Calu3 (cell line): Measurements from ENCODE around the gene SLC15A1. TPM values are rescaled to one million over a fixed set of nuclear protein-coding genes. Genes with fewer than 3 reads are reported as not detected.

Experiments
- BruUV-seq: library from RNA; stranded (reverse); fragments of 400-500 nt; replicated peaks from 2 replicates; lab custom pipeline; 2021; lab: Mats Ljungman, UMichigan
- CTCF ChIA-PET: fragments of 300-600 bp; sonication (Branson Sonifier 250); formaldehyde crosslinking; loops from one replicate; lab custom pipeline; 2022; ENCODE audit warnings: antibody characterized with exemption; lab: Charles Lee
- DNase-seq: peaks from one replicate; pipeline ENCODE4 v3.0.0; 2022
- H3K27ac Mint-ChIP-seq: one replicate; pipeline ENCODE4 v1.8.0; 2022; ENCODE audit warnings: mixed read lengths; ENCODE audit not compliant: unreplicated experiment
- H3K27me3 Mint-ChIP-seq: one replicate; pipeline ENCODE4 v1.8.0; 2022; ENCODE audit warnings: mixed read lengths; ENCODE audit not compliant: unreplicated experiment
- H3K36me3 Mint-ChIP-seq: one replicate; pipeline ENCODE4 v1.8.0; 2022; ENCODE audit warnings: mild to moderate bottlenecking, moderate library complexity, mixed read lengths; ENCODE audit not compliant: insufficient read depth, unreplicated experiment
- H3K4me1 Mint-ChIP-seq: one replicate; pipeline ENCODE4 v1.8.0; 2022; ENCODE audit warnings: mild to moderate bottlenecking, low read depth, mixed read lengths; ENCODE audit not compliant: unreplicated experiment
- H3K4me3 Mint-ChIP-seq: one replicate; pipeline ENCODE4 v1.8.0; 2022; ENCODE audit warnings: mild to moderate bottlenecking, low read depth, moderate library complexity, mixed read lengths; ENCODE audit not compliant: unreplicated experiment
- H3K9me3 Mint-ChIP-seq: one replicate; pipeline ENCODE4 v1.8.0; 2022; ENCODE audit warnings: low read depth, mixed read lengths; ENCODE audit not compliant: unreplicated experiment
- CTCF ChIP-seq: fragments of 200-600 bp; IDR thresholded peaks from one replicate; pipeline ENCODE4 v1.8.0; 2022; ENCODE audit warnings: antibody characterized with exemption; ENCODE audit not compliant: unreplicated experiment
- intact Hi-C: fragments of 100-400 bp; cut with micrococcal nuclease; formaldehyde crosslinking; loops from one replicate; pipeline ENCODE4 v1.10.0; 2022; ENCODE audit not compliant: unreplicated experiment
- total RNA-seq: library from RNA; stranded (reverse); gene quantifications from 2 replicates; pipeline ENCODE4 v1.2.3, GENCODE V29; 2022

SLC15A1 gene
- total RNA-seq, 1 experiment from 2014 or later = 0.99 TPM

GRCh38 chr13:98785405-98785804, 32.9 kb upstream of the SLC15A1 start:
- H3K4me1 Mint-ChIP-seq = no peaks in the 10 kb centered on the region

GRCh38 chr13:98784666-98785065, 32.2 kb upstream of the SLC15A1 start:
- Mint-ChIP-seq H3K27ac (no peak overlapping the region), H3K9me3 (no peaks in the 10 kb centered on the region), H3K4me3 (no peak overlapping the region), H3K4me1 (no peaks in the 10 kb centered on the region), H3K36me3 (no peaks in the 10 kb centered on the region), H3K27me3 (peaks cover 26% of the 10 kb centered on the region)
- no peak for DNase-seq
- TF ChIP-seq CTCF = no peak
- intact Hi-C loops = no loop called here
- CTCF ChIA-PET = no interaction called here
- no TSS peak for BruUV-seq

More at GRCh38 chr13:98785405-98785804, 32.9 kb upstream of the SLC15A1 start:
- Mint-ChIP-seq H3K9me3 (no peaks in the 10 kb centered on the region), H3K36me3 (no peaks in the 10 kb centered on the region), H3K4me3 (no peak overlapping the region), H3K27me3 (peaks cover 26% of the 10 kb centered on the region), H3K27ac (no peak overlapping the region)
- intact Hi-C loops = no loop called here
- DNase-seq = no peak
- BruUV-seq = no TSS peak
- CTCF ChIA-PET = no interaction called here
- no peak for TF ChIP-seq CTCF

- H3K27me3 Mint-ChIP-seq = peaks cover 24% of the 10 kb centered on the region
- CTCF ChIA-PET = no interaction called here
- TF ChIP-seq CTCF = no peak
- intact Hi-C loops = no loop called here
- no peaks in the 10 kb centered on the region for H3K9me3 Mint-ChIP-seq
- no peak overlapping the region for H3K27ac Mint-ChIP-seq
- H3K36me3 Mint-ChIP-seq = no peaks in the 10 kb centered on the region
- BruUV-seq = no TSS peak
- no peak overlapping the region for H3K4me3 Mint-ChIP-seq
- H3K4me1 Mint-ChIP-seq = no peaks in the 10 kb centered on the region
- no peak for DNase-seq
These were observed 31.5 kb upstream of the SLC15A1 start for GRCh38 chr13:98783856-98784478.

GRCh38 chr13:98782654-98783053, 30.2 kb upstream of the SLC15A1 start:
- CTCF ChIA-PET = no interaction called here
- no peaks in the 10 kb centered on the region for H3K36me3 Mint-ChIP-seq
- BruUV-seq = no TSS peak
- no peaks in the 10 kb centered on the region for H3K4me1 Mint-ChIP-seq
- H3K4me3 Mint-ChIP-seq = no peak overlapping the region
- H3K27ac Mint-ChIP-seq = no peak overlapping the region
- no peak for TF ChIP-seq CTCF
- DNase-seq = no peak
- intact Hi-C loops = no loop called here
- H3K9me3 Mint-ChIP-seq = no peaks in the 10 kb centered on the region
- H3K27me3 Mint-ChIP-seq = peaks cover 11% of the 10 kb centered on the region
